Activated CD8-positive, alpha-beta T cell treated with anti-CD3 and anti-CD28 coated beads for 36 hours (primary cell): Measurements from ENCODE around the gene TNS1. TPM values are rescaled to one million over a fixed set of nuclear protein-coding genes. Genes with fewer than 3 reads are reported as not detected.
A peak's percentile ranks its signal among the peaks of the same experiment; 100 is the strongest.

Experiments
- ATAC-seq: fragments of 200-7000 bp; cut with Tn5 transposase; one replicate; pipeline ENCODE4 v1.10.0; 2021; ENCODE audit warnings: mild to moderate bottlenecking, moderate library complexity
- CTCF ChIA-PET: fragments of 350-600 bp; sonication (Branson Sonifier 250); formaldehyde crosslinking; loops from one replicate; lab custom pipeline; 2021; ENCODE audit warnings: antibody characterized with exemption; lab: Charles Lee
- POLR2A ChIA-PET: fragments of 350-600 bp; sonication (Branson Sonifier 250); formaldehyde crosslinking; loops from one replicate; lab custom pipeline; 2021; ENCODE audit warnings: antibody characterized with exemption; lab: Charles Lee
- DNase-seq: peaks from one replicate; pipeline ENCODE4 v3.0.0-alpha.2; 2020
- H3K27ac Mint-ChIP-seq: one replicate; pipeline ENCODE4 v1.8.0; 2021; ENCODE audit warnings: mild to moderate bottlenecking, mixed read lengths
- H3K27me3 Mint-ChIP-seq: one replicate; pipeline ENCODE4 v1.8.0; 2021; ENCODE audit warnings: mixed read lengths
- H3K36me3 Mint-ChIP-seq: one replicate; pipeline ENCODE4 v1.8.0; 2021; ENCODE audit warnings: low read depth, mixed read lengths
- H3K4me1 Mint-ChIP-seq: one replicate; pipeline ENCODE4 v1.8.0; 2021; ENCODE audit warnings: low read depth, mixed read lengths
- H3K4me3 Mint-ChIP-seq: one replicate; pipeline ENCODE4 v1.8.0; 2021; ENCODE audit warnings: mild to moderate bottlenecking, moderate library complexity, mixed read lengths
- H3K9me3 Mint-ChIP-seq: one replicate; pipeline ENCODE4 v1.8.0; 2021; ENCODE audit warnings: mixed read lengths
- intact Hi-C: fragments of 100-400 bp; cut with micrococcal nuclease; formaldehyde crosslinking; loops from one replicate; pipeline ENCODE4 v1.10.0; 2022
- total RNA-seq, 2 experiments: library from RNA; stranded (reverse); gene quantifications; one replicate each; pipeline ENCODE4 v1.2.3, GENCODE V29; 2021
- TF ChIP-seq, protein P1 (sequence below): fragments of 200-600 bp; IDR thresholded peaks from one replicate; pipeline ENCODE4 v1.8.0; 2022; ENCODE audit warnings: antibody characterized with exemption, mild to moderate bottlenecking

TNS1 gene
- total RNA-seq, 2 experiments from 2014 or later, result 1.8 to 2.0 TPM

DNA sequence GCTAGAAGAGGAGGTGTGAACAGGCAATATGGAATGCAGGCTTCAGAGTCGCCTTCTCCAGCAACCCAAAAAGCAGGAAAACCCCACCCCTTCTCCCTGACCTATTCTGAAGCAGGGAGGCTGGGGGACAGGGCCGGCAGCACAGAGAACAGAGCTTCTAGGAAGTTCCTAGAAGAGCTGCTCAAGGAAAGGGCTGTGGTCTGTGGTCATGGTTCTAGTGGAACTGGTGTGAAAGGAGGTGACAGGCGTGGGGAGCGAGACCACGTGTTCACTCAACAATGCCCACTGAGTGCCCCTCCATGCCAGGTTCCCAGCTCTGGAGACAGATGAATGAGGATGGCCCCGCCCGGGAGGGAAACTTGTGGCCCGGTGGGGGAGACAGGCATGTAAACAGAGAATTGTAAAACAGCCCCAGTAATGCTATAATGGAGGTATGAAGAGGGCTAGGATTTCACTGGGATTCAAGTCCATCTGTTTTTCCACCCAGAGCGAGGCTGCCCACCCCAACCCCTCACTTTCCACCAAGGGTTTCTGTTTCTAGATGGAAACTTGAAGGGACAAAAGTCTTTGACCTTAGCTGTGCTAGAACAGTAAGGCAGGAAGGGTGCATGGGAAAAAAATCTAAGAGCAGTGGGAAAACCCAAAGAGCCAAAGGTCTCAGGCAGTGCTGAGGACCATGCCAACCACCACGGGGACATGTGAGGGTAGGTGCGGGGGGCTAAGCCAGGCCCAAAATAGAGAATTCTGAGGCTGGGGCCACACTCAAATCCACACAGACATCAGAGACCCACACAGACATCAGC, 71.8 kb downstream of the TNS1 start:
- ATAC-seq (no peak), DNase-seq (peak; percentile 15)
- no peaks in the 10 kb centered on the region for H3K9me3 Mint-ChIP-seq
- intact Hi-C loops, result no loop called here
- H3K4me3 Mint-ChIP-seq, result no peak overlapping the region
- ChIA-PET POLR2A (no interaction called here), CTCF (interaction anchor here (1.1 kb wide), 2 partner anchors 44 to 574 kb away, joined by 3 read pairs; no protein-coding TSS in a partner anchor)
- H3K27me3 Mint-ChIP-seq, result peaks cover 5% of the 10 kb centered on the region
- H3K36me3 Mint-ChIP-seq, result no peaks in the 10 kb centered on the region
- no peak overlapping the region for H3K27ac Mint-ChIP-seq
- peaks cover 2% of the 10 kb centered on the region for H3K4me1 Mint-ChIP-seq
- TF ChIP-seq, protein P1, sequence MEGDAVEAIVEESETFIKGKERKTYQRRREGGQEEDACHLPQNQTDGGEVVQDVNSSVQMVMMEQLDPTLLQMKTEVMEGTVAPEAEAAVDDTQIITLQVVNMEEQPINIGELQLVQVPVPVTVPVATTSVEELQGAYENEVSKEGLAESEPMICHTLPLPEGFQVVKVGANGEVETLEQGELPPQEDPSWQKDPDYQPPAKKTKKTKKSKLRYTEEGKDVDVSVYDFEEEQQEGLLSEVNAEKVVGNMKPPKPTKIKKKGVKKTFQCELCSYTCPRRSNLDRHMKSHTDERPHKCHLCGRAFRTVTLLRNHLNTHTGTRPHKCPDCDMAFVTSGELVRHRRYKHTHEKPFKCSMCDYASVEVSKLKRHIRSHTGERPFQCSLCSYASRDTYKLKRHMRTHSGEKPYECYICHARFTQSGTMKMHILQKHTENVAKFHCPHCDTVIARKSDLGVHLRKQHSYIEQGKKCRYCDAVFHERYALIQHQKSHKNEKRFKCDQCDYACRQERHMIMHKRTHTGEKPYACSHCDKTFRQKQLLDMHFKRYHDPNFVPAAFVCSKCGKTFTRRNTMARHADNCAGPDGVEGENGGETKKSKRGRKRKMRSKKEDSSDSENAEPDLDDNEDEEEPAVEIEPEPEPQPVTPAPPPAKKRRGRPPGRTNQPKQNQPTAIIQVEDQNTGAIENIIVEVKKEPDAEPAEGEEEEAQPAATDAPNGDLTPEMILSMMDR, result no peak

DNA sequence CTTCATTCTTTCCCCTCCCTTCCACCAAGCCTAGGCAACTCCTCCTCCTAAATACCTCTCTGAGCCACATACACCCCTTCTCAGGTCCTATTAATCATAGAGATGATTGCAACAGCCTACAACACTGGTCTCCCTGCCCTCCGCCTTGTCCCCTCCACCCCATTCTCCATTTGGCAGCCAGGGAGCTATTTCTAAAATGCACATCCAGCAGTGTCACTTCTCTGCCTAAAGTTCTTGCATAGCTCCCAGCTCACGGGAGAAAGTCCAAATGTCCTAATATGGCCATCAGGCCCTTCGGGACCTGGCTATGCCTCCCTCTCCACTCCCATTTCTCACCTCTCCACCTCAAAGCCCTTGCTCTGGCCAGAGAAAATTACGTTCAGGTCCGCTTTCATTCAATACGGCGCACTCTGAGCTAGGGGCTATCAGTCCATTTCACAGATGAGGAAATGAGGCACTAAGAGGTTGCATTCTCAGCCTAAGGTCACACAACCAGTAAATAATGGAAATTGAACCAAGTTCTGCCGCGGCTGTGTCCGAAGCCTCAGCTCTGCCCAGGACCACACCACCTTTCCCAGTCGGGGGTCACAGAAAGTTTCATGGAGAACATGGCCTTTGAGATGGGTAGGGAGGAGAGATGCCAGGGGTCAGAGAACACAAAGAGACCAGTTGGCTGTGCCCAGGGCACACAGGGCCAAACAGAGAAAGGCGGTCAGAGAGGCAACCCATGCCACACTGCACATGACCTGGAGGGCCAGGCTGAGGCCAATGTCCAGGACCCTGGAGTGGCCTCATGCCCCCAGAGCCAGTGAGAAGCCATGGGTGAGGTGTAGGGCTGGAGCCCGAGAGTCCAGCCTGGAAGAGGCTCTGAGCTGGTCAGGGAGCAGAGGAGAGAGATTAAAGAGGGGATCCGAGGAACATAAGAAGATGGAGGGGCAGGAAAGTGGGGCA, 72.8 kb downstream of the TNS1 start:
- H3K4me3 Mint-ChIP-seq, result no peak overlapping the region

DNA sequence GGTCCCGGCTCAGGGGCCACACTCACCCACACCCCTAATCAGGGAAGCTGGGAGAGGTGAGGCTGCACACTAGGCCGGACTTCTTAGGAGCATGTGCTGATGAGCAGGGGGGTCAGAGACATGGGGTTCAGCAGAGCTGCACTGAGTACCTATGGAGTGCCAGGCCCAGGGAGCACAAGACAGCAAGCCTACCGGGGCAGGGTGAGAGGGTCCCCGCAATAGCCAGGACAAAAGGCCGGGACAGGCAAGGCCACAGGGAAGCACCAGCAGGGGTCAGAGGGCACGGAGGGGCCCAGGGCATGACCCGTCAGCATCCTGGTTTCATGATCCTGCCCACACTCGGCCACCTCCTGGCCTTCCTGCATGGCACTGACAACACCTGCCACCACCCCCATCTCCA, 73.5 kb downstream of the TNS1 start:
- peaks cover 5% of the 10 kb centered on the region for H3K27me3 Mint-ChIP-seq
- no peak for ATAC-seq

More for the DNA sequence above, 72.8 kb downstream of the TNS1 start:
- ChIA-PET CTCF (interaction anchor here (1.1 kb wide), 1 partner anchor 43 kb away, joined by 3 read pairs; no protein-coding TSS in a partner anchor), POLR2A (no interaction called here)
- H3K9me3 Mint-ChIP-seq, result no peaks in the 10 kb centered on the region
- no peak overlapping the region for H3K27ac Mint-ChIP-seq
- intact Hi-C loops, result no loop called here
- no peaks in the 10 kb centered on the region for H3K36me3 Mint-ChIP-seq
- TF ChIP-seq, protein P1, result no peak
- peaks cover 5% of the 10 kb centered on the region for H3K27me3 Mint-ChIP-seq
- ATAC-seq (no peak), DNase-seq (no peak)
- peaks cover 2% of the 10 kb centered on the region for H3K4me1 Mint-ChIP-seq

DNA sequence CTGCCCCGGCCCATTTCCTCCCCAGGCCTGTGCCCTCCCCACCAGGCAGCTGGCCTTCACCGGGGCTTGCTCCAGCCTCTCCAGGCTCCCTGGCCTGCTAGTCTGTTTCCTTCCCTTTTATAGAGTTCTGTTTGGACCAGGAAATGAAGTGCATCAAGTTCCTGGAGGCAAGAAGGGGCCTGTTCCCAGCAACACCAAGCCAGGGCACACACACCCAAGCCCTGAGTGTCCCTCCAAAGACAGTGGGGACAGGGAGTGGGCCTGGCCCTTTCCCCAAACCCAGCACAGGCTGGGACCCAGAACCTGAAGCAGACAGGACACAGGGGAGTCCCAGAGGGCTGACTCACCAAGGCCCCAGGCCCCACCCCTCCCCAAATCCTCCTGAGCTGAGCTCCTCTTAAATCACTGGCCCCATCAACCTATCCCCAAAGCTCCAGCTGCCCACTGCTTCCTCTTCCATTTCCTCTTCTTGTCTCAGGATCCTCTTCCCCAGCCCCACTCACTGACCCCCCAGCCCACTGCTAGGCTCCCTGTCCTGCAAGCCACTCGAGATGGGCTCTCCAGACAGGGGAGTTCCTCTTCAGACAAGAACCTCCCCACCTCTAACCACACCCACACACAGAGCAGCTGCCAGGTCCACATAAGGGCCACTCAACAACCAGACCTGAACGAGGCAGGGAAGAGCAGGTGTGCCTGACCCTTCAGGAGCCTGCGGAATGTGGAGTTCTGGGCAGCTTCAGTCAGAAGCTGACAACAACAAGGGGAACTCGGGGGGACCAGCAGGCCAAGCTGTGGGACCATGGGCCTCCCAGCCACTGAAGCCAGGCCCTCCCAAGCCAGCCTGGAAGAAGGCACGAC, 74.2 kb downstream of the TNS1 start:
- Mint-ChIP-seq H3K9me3 (no peaks in the 10 kb centered on the region), H3K4me3 (no peak overlapping the region), H3K27ac (no peak overlapping the region), H3K27me3 (peaks cover 5% of the 10 kb centered on the region), H3K4me1 (peaks cover 2% of the 10 kb centered on the region), H3K36me3 (no peaks in the 10 kb centered on the region)
- ATAC-seq (no peak), DNase-seq (no peak)
- ChIA-PET CTCF (interaction anchor here (1.6 kb wide), 1 partner anchor 139 kb away, joined by 4 read pairs; no protein-coding TSS in a partner anchor), POLR2A (no interaction called here)
- intact Hi-C loops, result no loop called here
- TF ChIP-seq, protein P1, result no peak

More for the DNA sequence above, 73.5 kb downstream of the TNS1 start:
- DNase-seq, result no peak
- POLR2A ChIA-PET, result no interaction called here
- H3K27ac Mint-ChIP-seq, result no peak overlapping the region
- CTCF ChIA-PET, result no interaction called here
- intact Hi-C loops, result no loop called here
- H3K36me3 Mint-ChIP-seq, result no peaks in the 10 kb centered on the region
- peaks cover 2% of the 10 kb centered on the region for H3K4me1 Mint-ChIP-seq
- TF ChIP-seq, protein P1, result no peak
- no peak overlapping the region for H3K4me3 Mint-ChIP-seq
- H3K9me3 Mint-ChIP-seq, result no peaks in the 10 kb centered on the region
